Hepatic stellate cell (primary cell): Measurements from ENCODE around the gene GRID2.

ENCODE experiments used
- DNase-seq: peaks from one replicate; pipeline ENCODE4 v3.0.0; 2011; ENCODE audit warnings: low spot score

Gene GRID2

DNA sequence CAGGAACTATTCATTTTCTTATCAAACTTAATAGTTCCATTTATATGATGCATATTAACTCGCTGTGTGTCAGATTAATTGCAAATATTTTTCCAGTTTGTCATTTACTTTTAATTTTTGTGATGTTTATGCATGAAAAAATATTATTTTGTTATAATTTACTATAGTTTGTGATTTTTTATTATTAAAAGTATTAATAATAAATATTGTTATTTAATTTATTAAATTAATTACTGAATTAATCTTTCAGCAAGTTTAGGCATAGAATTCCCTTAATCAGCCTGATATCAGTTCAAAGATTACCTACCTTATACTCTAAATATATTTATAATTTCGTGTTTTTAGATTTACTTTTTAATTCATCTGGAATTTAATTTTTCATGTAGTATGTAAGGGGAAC is 1509.3 kb downstream of the GRID2 start:
- DNase-seq, result no peak

DNA sequence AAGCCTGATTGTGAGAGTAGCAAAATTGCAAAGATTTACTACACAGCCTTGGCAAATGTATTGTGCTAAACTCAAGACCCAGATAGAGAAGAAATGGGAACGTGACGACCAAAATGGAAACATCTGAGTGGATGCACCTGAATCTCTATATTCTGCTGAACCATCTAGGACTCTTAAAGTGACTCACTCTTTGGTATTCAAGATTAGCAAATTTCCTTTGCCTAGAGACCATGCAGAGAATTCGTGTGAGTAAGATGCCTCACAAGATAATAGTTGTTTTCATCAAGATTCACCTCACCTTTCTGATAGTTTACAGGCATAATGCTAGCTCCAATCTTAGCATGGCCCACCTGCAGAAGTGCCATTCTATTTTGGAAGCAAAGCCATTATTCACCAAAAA is 1510.4 kb downstream of the GRID2 start:
- DNase-seq, result no peak

DNA sequence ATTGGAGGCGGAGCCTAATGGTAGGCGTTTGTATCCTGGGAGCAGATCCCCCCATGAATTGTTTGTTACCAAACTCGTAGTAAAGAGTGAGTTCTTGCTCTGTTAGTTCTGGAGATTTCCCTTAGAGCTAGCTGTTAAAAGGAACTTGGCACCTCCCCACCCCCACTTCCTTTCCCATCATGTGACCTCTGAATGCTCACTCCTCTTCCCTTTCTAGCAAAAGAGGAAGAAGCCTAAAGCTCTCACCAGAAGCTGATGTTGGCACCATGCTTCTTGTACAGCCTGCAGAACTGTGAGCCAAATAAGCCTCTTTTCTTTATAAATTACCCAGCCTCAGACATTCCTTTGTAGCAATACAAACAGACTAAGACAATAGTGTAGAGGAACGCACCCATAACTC is 1511.0 kb downstream of the GRID2 start:
- no peak for DNase-seq
